CD1c-positive myeloid dendritic cell (primary cell): ENCODE data around the gene NELFB.

Experiments used
- DNase-seq: peaks from one replicate; pipeline ENCODE4 v3.0.0-alpha.2; 2016; ENCODE audit errors: extremely low spot score

Gene NELFB

DNA sequence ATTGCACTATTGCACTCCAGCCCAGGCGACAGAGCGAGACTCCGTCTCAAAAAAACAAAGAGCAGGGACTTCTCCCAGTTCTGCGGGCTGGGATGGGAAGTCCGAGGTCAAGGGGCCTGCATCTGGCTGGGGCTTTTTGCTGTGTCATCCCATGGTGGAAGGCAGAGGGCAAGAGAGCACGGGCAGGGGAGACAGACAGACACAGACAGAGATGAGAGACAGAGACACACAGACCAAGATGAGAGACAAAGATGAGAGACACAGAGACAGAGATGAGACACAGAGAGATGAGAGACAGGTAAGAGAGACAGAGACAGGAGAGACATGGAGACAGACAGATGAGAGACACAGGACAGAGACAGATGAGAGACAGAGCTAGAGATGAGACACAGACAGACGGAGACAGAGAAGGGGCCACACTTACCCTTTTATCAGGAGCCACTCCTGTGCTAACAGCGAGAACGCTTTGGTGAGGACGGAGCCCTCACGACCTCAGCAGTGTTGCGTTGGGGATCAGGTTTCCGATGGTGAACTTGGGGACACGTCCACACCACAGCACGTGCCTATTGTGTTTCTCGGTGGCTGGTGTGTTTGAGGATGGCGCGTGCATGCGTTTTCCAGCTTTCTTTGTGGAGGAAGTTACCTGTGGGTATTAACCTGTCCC lies 13.5 kb downstream of the NELFB start:
- DNase-seq, result no peak

- DNase-seq, result no peak
Observed at GRCh38 chr9:137269231-137269772, 14.2 kb downstream of the NELFB start.

- no peak for DNase-seq
Observed at GRCh38 chr9:137270929-137271695, 16.0 kb downstream of the NELFB start.

DNA sequence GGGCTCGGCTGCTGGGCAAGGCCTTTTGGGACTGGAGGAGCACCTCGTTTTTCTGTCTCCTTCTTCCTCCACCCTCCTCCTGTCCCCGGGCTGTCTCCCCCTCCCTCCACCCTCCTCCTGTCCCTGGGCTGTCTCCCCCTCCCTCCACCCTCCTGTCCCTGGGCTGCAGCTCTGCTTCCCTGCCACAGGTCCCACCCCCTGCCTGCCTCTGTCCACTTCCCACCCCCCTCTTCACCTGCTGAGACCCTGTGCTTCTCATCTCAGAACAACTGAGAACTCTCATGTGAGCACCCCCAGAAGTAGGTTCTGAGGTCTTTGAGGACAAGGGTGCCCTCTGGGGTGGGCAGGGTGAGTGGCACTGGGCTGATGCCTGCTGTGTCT lies 16.6 kb downstream of the NELFB start:
- DNase-seq, result no peak

DNA sequence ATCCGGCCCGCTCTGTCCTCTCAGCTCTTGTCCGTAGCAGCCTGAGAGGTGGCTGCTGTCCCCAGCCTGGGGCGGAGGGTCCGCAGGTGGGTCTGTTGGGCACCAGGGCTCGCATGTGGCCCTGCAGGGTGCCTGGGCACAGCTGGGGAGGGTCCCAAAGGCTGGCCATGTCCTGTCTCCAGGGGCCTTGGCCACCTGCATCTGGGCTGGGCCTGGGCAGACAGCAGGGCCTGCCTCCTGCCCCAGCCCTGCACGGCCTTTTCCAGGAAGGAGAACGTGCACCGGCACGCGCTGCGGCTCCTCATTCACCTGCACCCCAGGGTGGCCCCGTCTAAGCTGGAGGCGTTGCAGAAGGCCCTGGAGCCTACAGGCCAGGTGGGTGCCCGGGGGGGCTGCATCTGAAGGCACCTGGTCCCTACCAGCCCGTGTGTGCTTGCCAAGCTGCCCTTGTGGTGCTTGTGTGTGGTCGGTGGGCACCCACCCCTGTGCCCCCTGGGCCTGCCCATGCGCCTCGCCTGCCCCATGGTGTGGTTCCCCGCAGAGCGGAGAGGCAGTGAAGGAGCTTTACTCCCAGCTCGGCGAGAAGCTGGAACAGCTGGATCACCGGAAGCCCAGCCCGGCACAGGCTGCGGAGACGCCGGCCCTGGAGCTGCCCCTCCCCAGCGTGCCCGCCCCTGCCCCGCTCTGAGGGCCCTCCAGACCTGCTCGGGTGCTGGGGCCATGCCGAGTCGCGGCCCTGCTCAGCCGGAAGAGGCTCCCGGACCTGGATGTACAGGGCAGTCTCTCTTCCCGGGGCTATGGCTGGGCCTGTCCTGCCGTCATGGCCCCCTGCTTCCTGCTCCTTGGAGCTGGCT lies 17.3 kb downstream of the NELFB start:
- no peak for DNase-seq

DNA sequence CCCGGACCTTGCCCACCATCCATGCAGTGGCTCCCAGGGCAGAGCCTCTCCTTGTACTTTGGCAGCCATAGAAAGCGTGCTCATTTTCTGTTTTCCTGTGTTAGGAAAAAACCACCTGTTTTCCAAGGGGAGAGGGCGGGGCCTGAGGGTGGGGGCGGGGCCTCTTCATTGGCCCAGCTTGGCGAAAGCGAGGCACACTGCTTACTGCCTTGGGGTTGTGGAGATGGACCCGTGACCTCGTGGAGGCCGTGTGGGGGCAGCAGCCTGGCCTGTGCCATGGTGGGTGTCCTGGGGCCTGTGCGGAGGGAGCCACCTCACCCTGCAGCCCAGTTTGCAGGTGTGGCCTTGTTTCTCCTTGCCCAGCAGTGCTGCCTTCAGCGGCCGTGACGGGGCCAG lies 18.0 kb downstream of the NELFB start:
- DNase-seq, result no peak

DNA sequence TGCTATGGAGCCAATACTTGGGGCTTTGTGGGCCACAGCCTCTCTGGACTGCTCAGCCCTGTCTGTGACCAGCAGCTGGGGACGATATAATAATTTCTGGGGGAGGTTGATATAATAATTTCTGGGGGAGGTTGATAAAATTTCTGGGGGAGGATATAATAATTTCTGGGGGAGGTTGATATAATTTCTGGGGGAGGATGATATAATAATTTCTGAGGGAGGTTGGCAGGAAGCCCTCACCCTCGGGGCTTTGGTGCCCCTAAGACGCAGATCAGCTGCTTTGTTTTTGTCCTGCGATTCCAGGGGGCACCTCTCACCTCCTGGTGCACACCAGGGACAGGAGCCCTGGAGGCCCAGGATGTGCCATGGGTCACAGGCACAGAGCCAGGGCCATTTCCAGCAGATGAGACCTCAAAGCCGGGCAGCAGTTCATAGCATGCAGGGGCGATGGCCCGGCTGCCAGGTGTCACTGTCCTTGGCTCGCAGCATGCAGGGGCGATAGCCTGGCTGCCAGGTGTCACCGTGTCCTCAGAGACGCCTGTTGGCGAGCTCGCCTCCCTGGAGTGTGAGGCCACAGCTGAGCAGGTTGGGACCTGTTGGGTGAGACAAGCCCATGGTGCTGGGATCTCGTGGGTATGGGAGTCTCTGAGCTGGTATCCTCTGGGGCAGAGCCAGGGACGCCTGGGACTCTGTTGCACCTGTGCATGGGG lies 18.6 kb downstream of the NELFB start:
- no peak for DNase-seq

- DNase-seq, result no peak
Observed at GRCh38 chr9:137275203-137275587, 20.1 kb downstream of the NELFB start.

DNA sequence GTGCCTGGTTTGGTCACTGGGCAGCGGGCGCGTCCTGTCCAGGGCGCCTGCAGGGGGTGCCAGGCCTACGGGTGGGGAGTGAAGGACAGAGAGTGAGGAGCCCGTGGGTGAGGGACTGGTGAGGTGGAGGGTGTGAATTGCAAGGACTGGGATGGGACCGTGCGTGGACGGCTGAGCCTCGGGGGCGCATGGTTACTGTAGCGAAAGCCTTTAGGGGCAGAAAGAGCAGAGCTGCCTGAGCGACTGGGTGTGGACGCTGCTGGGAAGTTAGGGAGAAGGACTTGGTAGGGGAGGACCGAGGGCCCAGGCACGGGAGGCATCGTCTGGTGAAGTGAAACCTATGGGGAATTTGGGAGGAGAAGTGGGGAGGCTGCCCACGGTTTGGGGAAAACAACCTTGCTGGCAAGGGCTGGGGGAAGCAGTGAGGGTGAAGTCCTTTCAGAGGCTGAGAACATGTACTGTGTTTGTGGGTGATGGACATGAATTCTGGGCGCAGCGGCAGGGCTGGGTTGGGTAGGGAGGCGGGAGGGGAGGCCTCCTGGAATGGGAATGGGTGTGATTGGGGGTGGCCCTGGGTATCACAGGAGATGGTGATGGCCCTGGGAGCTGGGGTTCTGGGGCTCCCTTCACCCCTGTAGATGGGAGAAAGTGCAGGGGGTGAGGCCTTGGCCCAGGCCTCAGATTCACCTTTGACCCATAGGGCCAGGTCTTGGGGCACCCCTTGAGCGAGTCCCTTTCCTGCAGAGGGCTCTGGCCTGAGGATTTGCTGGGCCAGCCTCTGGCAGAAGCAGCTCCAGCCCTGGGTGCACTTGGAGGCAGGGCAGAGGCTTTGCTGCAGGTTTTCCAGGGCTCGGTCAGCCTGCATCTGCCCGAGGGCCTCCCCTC lies 20.7 kb downstream of the NELFB start:
- peak; percentile 45 for DNase-seq

- DNase-seq, result peak; percentile 31
Observed at GRCh38 chr9:137276473-137277328, 21.6 kb downstream of the NELFB start.

DNA sequence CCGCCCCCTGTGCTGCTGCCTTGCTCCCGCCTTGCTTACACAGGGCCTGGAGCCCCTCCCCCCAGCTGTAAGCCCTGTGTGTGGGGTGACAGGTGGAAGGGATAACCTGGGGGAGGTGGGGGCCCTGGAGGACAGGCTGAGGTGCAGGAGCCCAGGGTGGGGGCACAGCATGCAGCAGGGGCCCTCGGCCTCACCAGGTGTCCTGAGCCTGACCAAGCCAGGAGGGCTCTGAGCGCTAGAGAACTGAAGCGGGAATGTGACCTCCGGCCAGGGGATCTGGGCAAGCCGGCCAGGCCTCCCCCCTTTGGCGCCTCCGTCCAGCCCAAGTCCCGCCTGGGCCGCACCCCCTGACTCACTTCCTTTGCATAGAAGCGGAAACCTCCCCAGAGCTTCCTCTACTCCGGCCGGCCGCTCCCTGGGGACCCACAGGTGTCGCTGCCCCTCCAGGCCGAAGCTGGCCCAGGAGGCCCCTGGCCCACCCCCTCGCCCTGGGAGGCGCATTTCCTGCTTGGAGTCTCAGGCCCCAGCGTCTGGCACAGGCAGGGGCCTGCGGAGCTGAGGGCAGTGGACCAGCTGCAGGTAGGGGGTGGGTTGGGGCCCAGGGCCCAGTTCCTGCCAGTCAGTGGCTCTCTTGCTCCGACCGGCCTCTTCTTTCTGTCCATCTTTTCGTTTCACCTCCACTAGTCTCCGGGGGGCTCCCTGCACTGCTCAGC lies 22.4 kb downstream of the NELFB start, which contains the start of gene TOR4A:
TSS of gene TOR4A (plus strand) at position 398 of the 713 bp plus-strand sequence. CDS start 964 bp downstream, outside the sequence.
- peak; percentile 89 for DNase-seq

GRCh38 chr9:137278061-137278701 lies 23.1 kb downstream of the NELFB start:
- peak; percentile 44 for DNase-seq

GRCh38 chr9:137278721-137279711 lies 23.9 kb downstream of the NELFB start:
- DNase-seq, result no peak

DNA sequence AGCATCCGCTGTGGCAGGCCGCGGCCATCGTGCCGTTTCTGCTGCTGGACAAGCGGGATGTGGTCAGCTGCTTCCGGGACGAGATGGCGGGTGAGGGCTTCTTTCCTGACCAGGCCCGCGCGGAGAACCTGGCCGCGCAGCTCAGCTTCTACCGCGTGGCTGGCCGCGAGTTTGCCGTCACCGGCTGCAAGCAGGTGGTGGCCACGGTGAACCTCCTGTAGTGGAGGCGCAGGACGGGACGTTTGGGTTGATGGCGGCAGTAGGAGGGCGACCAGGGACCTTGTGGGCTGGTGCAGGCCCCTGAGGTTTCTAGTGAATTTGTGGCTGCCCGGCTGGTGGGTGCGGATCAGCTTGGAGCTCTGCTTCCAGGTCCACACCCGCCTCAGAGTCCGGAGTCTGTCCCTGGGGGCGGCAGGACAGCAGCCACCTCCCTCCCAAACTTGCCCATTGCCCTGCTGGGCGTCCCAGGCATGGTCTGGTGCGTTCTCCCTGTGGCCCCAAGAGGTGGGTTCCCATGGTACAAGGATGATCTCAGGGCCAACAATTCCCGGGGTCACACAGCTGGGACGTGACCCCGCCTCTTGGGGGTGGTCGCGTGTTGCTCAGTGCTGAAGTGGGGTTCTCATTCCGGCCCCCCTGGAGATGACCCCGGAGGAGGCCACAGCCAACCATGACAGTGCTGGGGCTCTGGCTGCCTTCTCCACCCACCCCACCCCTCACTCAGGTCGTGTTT lies 24.8 kb downstream of the NELFB start:
- no peak for DNase-seq

GRCh38 chr9:137280474-137281344 lies 25.6 kb downstream of the NELFB start:
- peak; percentile 20 for DNase-seq
